A549 treated with CORT108297 at 1 μM for 4 hours (cell line): ENCODE data around the gene KRTAP1-3. TPM values are rescaled to one million over a fixed set of nuclear protein-coding genes. Genes with fewer than 3 reads are reported as not detected.

ENCODE experiments used
- total RNA-seq: library from RNA; stranded (reverse); fragments of 200-300 nt; extraction: Qiagen RNA extraction; gene quantifications from 5 replicates; pipeline ENCODE4 v1.2.3, GENCODE V29; 2022

Gene KRTAP1-3
- not detected in 5 replicates for total RNA-seq

DNA sequence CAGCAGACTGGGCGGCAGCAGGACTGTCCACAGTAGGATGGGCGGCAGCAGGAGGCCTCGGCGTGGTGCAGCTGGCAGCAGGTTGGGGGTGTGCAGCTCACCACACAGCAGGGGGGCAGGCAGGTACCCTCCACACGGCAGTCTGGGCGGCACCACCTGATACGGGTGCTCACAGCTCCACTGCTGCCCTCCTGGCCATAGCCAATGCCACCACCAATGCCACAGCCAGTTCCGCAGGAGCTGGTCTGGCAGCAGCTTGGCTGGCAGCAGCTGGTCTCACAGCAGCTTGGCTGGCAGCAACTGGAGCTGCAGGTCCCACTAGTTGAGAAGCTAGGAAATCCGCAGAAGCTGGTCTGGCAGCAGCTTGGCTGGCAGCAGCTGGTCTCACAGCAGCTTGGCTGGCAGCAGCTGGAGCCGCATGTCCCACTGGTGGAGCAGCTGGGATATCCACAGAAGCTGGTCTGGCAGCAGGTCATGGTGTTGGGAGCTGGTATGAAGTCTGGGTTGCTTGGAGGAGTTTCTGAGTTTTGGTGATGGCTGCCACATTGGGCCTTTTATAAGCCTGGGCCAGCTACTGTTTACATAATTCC is at the start of gene KRTAP1-3:
Gene KRTAP1-3 (minus strand): TSS at position 529 of the 590 bp plus-strand sequence. CDS start 53 bp downstream, at position 476.

GRCh38 chr17:41084100-41084856 is 49.6 kb upstream of the KRTAP1-3 start, which contains the start of gene KRTAP4-7:
Gene KRTAP4-7 (plus strand): TSS chr17:41084150. CDS start chr17:41084207, 57 bp downstream.

DNA sequence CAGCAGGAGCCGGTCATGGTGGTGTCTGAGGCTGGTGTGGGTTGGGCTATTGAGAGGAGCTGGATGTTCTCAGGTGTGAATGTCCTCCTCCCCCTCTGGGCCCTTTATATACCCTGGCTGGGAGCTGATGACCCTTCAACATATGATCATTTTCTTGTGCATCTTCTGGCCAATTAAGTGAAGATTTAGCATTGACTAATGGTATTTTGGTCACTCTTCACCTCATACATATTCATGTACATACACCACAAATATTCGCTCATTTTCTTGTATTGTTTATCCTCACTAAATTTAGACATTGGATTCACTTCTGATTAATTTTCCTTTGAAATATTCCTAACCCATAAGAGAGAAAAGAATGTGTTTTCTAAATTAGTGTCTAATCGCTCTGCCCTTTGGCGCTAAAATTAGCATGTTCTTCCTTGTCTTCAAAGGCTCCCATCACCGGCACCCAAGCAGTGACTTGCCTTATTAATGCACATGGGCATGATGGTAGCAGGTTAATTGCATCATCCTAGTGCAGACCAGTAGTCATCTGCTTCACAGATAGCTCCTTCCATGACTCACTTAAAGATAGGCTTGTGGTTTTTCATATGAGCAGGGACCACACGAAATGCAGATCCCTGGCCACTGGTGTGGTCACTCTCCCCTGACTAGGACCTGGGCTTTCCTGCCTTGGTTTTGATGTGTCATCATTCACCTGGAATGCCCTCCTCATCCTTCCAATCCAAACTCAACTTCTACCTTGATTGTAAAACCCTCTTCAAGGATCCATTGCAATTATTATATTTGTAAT is 31.4 kb upstream of the KRTAP1-3 start, which contains the start of gene KRTAP2-4:
Gene KRTAP2-4 (minus strand): TSS at position 51 of the 796 bp plus-strand sequence. CDS start 34 bp downstream, at position 17.

DNA sequence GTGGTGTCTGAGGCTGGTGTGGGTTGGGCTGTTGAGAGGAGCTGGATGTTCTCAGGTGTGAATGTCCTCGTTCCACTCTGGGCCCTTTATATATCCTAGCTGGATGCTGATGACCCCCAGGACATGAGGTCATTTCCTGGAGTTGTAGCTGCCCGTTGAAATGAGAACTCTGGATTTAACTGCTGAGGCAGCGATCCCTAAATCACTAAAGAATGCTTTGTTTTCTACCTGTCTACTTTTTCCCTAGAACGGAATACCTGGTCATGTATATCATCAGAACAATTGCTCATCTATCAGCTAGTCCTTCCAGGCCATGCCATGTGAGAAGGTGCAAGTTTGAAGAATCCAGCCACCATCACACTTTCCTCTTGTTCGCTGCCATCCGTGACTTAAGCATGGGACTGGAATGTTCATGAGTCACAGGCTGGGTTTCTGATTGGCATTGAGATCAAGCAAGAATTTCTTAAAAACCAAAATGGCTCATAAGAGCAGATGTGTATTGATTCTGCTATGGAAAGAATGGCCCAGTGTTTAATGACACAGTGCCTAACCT is 25.5 kb upstream of the KRTAP1-3 start, which contains the start of gene KRTAP2-3:
Gene KRTAP2-3 (minus strand): TSS at position 63 of the 553 bp plus-strand sequence. CDS start 64 bp downstream, outside the sequence.

GRCh38 chr17:41055130-41055529 is 20.5 kb upstream of the KRTAP1-3 start, which contains the start of gene KRTAP2-2:
Gene KRTAP2-2 (minus strand): TSS chr17:41055230. CDS start chr17:41055211, 19 bp downstream.

DNA sequence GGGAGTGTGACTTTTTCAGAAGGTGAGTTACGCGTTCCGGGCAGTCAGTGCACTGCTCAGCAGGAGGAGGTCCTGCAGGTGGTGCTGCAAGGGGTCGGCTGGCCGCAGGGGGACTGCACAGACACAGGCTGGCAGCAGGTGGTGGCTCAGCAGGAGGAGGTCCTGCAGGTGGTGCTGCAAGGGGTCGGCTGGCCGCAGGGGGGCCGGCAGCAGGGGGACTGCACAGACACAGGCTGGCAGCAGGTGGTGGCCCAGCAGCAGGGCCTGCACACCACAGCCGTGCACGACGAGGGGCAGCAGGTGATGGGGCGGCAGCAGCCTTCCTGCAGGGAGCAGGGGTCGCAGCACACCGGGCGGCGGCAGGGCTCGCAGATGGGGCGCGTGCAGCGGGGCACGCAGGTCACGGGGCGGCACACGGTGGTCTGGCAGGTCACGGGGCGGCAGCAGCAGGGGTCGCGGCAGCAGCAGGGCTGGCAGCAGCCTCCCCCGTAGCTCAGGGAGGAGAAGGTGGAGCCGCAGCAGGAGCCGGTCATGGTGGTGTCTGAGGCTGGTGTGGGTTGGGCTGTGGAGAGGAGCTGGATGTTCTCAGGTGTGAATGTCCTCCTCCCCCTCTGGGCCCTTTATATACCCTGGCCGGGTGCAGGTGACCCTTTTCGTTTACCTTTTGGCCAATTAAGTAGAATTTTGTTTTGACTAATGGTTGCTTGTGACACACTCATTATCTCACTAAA is 12.2 kb upstream of the KRTAP1-3 start, which contains the start of gene KRTAP2-1:
Gene KRTAP2-1 (minus strand): TSS at position 582 of the 731 bp plus-strand sequence. CDS start 49 bp downstream, at position 533.

DNA sequence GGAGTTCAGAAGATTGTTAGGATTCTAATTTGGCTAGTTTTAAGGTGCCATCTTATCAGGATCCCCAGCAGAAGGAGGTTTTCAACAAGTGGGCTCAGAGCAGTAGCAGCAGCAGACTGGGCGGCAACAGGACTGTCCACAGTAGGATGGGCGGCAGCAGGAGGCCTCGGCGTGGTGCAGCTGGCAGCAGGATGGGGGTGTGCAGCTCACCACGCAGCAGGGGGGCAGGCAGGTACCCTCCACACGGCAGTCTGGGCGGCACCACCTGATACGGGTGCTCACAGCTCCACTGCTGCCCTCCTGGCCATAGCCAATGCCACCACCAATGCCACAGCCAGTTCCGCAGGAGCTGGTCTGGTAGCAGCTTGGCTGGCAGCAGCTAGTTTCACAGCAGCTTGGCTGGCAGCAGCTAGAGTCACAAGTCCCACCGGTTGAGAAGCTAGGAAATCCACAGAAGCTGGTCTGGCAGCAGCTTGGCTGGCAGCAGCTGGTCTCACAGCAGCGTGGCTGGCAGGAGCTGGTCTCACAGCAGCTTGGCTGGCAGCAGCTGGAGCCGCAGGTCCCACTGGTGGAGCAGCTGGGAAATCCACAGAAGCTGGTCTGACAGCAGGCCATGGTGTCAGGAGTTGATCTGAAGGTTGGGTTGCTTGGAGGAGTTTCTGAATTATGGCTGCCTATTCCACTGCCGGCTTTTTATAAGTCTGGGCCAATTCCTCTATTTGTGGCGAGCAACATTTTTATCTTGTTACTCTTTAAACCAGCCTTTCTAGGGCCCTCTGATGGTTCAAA is 6.3 kb upstream of the KRTAP1-3 start, which contains the start of gene KRTAP1-1:
Gene KRTAP1-1 (minus strand): TSS at position 668 of the 789 bp plus-strand sequence. CDS start 53 bp downstream, at position 615.

DNA sequence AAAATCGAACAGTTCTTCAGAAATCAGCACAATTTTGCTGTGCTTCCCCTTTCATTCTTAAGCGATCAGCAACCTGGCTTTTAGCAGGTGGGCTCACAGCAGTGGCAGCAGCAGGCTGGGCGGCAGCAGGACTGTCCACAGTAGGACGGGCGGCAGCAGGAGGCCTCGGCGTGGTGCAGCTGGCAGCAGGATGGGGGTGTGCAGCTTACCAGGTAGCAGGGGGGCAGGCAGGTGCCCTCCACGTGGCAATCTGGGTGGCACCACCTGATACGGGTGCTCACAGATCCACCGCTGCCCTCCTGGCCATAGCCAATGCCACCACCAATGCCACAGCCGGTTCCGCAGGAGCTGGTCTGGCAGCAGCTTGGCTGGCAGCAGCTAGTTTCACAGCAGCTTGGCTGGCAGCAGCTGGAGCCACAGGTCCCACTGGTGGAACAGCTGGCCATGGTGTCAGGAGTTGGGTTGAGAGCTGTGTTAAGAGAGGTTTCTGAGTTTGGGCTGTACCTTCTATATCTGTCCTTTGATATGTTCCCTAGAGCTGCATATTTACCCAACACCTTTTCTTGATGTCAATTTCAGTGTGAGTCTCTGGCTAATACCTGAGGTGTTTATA is 4.9 kb downstream of the KRTAP1-3 start, which contains the start of gene KRTAP1-4:
Gene KRTAP1-4 (minus strand): TSS at position 563 of the 613 bp plus-strand sequence. CDS start 117 bp downstream, at position 446.

GRCh38 chr17:41026715-41027471 is 7.8 kb downstream of the KRTAP1-3 start, which contains the start of gene KRTAP1-5:
Gene KRTAP1-5 (minus strand): TSS chr17:41027208. CDS start chr17:41027155, 53 bp downstream.

DNA sequence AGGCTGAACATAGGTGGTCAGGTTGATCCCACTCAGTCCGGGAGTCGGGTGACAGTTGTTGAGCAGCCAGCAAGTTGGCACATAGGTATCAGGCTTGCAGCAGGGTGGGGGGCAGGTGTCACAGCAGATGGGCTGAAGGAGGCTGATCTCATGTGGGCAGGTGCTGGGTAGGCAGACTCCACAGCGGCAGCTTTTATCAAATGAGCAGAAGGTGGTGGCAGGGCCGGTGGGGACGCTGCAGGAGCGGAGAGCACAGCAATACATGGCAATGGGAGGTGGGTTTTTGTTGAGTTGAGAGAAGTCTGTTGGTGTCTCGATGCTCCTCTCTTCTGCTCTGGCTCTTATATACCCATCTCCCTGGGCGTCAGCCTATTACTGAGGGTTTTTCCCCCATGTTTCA is 25.9 kb downstream of the KRTAP1-3 start, which contains the start of gene KRTAP3-1:
Gene KRTAP3-1 (minus strand): TSS at position 318 of the 400 bp plus-strand sequence. CDS start 54 bp downstream, at position 264.

GRCh38 chr17:40999563-40999962 is 35.1 kb downstream of the KRTAP1-3 start, which contains the start of gene KRTAP3-2:
Gene KRTAP3-2 (minus strand): TSS chr17:40999906. CDS start chr17:40999853, 53 bp downstream.

GRCh38 chr17:40993839-40994238 is 40.8 kb downstream of the KRTAP1-3 start, which contains the start of gene KRTAP3-3:
Gene KRTAP3-3 (minus strand): TSS chr17:40994164. CDS start chr17:40994097, 67 bp downstream.

DNA sequence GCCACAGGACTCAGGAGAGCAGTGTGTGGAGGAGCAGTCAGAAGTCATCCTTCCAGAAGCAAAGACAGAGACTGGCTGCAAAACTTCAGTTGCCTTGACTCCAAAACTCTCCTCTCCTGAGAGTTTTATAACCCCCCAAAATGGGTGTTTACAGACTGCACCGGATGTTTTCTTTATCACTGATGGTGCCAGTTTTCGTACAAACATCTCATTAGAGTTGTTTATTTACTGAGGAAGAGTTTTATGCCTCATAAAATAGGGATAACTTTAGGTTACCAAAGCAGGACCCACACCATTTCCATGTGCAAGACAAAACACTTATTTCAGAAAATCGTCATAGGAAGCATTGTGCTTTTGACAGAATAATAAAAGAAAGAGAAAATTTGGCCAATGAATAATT is 50.4 kb downstream of the KRTAP1-3 start, which contains the start of gene KRT40:
Gene KRT40 (minus strand): TSS at position 101 of the 400 bp plus-strand sequence. CDS start 53 bp downstream, at position 48.

Other genes starting within 250 kb of the KRTAP1-3 start
- not detected in 5 replicates for gene KRT28, start 234.9 kb downstream of the KRTAP1-3 start, total RNA-seq
- 79.3 to 132 TPM (median 110 TPM) in 5 replicates for gene KRT10, start 212.3 kb downstream of the KRTAP1-3 start, total RNA-seq
- gene KRT12, start 167.7 kb downstream of the KRTAP1-3 start, total RNA-seq, result not detected in 5 replicates
- gene KRT20, start 149.6 kb downstream of the KRTAP1-3 start, total RNA-seq, result 0.18 to 0.28 TPM (median 0.26 TPM) in 5 replicates
- gene KRT23, start 97.2 kb downstream of the KRTAP1-3 start, total RNA-seq, result 0.08 to 0.14 TPM (median 0.10 TPM) in 3 of 5 replicates, not detected in the others
- gene KRT39, start 67.9 kb downstream of the KRTAP1-3 start, total RNA-seq, result not detected in 5 replicates
- not detected in 5 replicates for gene KRT40, start 50.5 kb downstream of the KRTAP1-3 start, total RNA-seq
- gene KRTAP3-3, start 40.7 kb downstream of the KRTAP1-3 start, total RNA-seq, result not detected in 5 replicates
- gene KRTAP3-2, start 35.0 kb downstream of the KRTAP1-3 start, total RNA-seq, result 0.20 to 0.42 TPM (median 0.34 TPM) in 5 replicates
- 0.18 TPM in 1 of 5 replicates, not detected in the others for gene KRTAP3-1, start 25.7 kb downstream of the KRTAP1-3 start, total RNA-seq
- gene KRTAP1-5, start 7.7 kb downstream of the KRTAP1-3 start, total RNA-seq, result not detected in 5 replicates
- gene KRTAP1-4, start 4.7 kb downstream of the KRTAP1-3 start, total RNA-seq, result not detected in 5 replicates
- gene KRTAP1-1, start 6.6 kb upstream of the KRTAP1-3 start, total RNA-seq, result not detected in 5 replicates
- gene KRTAP2-1, start 12.4 kb upstream of the KRTAP1-3 start, total RNA-seq, result not detected in 5 replicates
- gene KRTAP2-2, start 20.4 kb upstream of the KRTAP1-3 start, total RNA-seq, result not detected in 5 replicates
- gene KRTAP2-3, start 25.2 kb upstream of the KRTAP1-3 start, total RNA-seq, result 0.11 to 0.18 TPM (median 0.17 TPM) in 3 of 5 replicates, not detected in the others
- not detected in 5 replicates for gene KRTAP2-4, start 31.0 kb upstream of the KRTAP1-3 start, total RNA-seq
- not detected in 5 replicates for gene KRTAP4-7, start 49.3 kb upstream of the KRTAP1-3 start, total RNA-seq
- 0.10 TPM in 1 of 5 replicates, not detected in the others for gene KRTAP4-8, start 63.3 kb upstream of the KRTAP1-3 start, total RNA-seq
- gene KRTAP4-16, start 67.3 kb upstream of the KRTAP1-3 start, total RNA-seq, result not detected in 5 replicates
- not detected in 5 replicates for gene KRTAP4-9, start 70.5 kb upstream of the KRTAP1-3 start, total RNA-seq
- gene KRTAP4-11, start 83.5 kb upstream of the KRTAP1-3 start, total RNA-seq, result not detected in 5 replicates
- 0.07 TPM in 1 of 5 replicates, not detected in the others for gene KRTAP4-12, start 89.3 kb upstream of the KRTAP1-3 start, total RNA-seq
- gene KRTAP4-6, start 105.7 kb upstream of the KRTAP1-3 start, total RNA-seq, result not detected in 5 replicates
- gene KRTAP4-5, start 115.0 kb upstream of the KRTAP1-3 start, total RNA-seq, result not detected in 5 replicates
- gene KRTAP4-4, start 125.9 kb upstream of the KRTAP1-3 start, total RNA-seq, result not detected in 5 replicates
- gene KRTAP4-3, start 133.3 kb upstream of the KRTAP1-3 start, total RNA-seq, result not detected in 5 replicates
- gene KRTAP4-2, start 143.3 kb upstream of the KRTAP1-3 start, total RNA-seq, result not detected in 5 replicates
- 0.09 to 0.40 TPM (median 0.24 TPM) in 4 of 5 replicates, not detected in the other for gene KRTAP4-1, start 150.0 kb upstream of the KRTAP1-3 start, total RNA-seq
- gene KRTAP9-1, start 155.0 kb upstream of the KRTAP1-3 start, total RNA-seq, result not detected in 5 replicates
- gene KRTAP9-2, start 191.8 kb upstream of the KRTAP1-3 start, total RNA-seq, result not detected in 5 replicates
- gene KRTAP9-3, start 197.6 kb upstream of the KRTAP1-3 start, total RNA-seq, result not detected in 5 replicates
- gene KRTAP9-8, start 203.1 kb upstream of the KRTAP1-3 start, total RNA-seq, result not detected in 5 replicates
- not detected in 5 replicates for gene KRTAP9-4, start 214.8 kb upstream of the KRTAP1-3 start, total RNA-seq
- not detected in 5 replicates for gene KRTAP9-9, start 220.5 kb upstream of the KRTAP1-3 start, total RNA-seq
- gene KRTAP9-6, start 230.5 kb upstream of the KRTAP1-3 start, total RNA-seq, result not detected in 5 replicates
- not detected in 5 replicates for gene KRTAP9-7, start 240.8 kb upstream of the KRTAP1-3 start, total RNA-seq